Kidney (tissue), 14 donors: ENCODE results near the gene TRPM2. TPM values are rescaled to one million over a fixed set of nuclear protein-coding genes. Genes with fewer than 3 reads are reported as not detected.

Experiments
- DNase-seq, 5 donors: peaks; one replicate each; pipeline ENCODE4 v3.0.0-alpha.2; 2013 to 2020
- FAIRE-seq: peaks from 2 replicates; lab custom pipeline; 2012; peaks lifted over from hg19 to GRCh38; lab: Jason Lieb, UNC
- H3K27ac ChIP-seq, 2 donors: one replicate each; pipeline ENCODE4 v1.7.0; 2013; ENCODE audit warnings: low read depth in 2 of 2, low read length in 2 of 2, inconsistent platforms in 1 of 2
- H3K27me3 ChIP-seq: one replicate; pipeline ENCODE4 v1.7.1; 2013; ENCODE audit warnings: low read length, inconsistent platforms; ENCODE audit not compliant: control insufficient read depth, insufficient read depth
- H3K36me3 ChIP-seq, 3 donors: one replicate each; pipeline versions ENCODE4 v1.7.0 to v1.7.1; 2013; ENCODE audit warnings: low read length in 3 of 3, control low read depth in 1 of 3, inconsistent platforms in 1 of 3; ENCODE audit not compliant: insufficient read depth in 3 of 3, control insufficient read depth in 2 of 3
- H3K4me1 ChIP-seq, 3 donors: one replicate each; pipeline versions ENCODE4 v1.7.0 to v1.7.1; 2013; ENCODE audit warnings: low read length in 3 of 3, inconsistent platforms in 1 of 3, low read depth in 1 of 3; ENCODE audit not compliant: control insufficient read depth in 2 of 3, insufficient read depth in 2 of 3
- H3K4me3 ChIP-seq, 3 donors: one replicate each; pipeline versions ENCODE4 v1.7.0 to v1.8.1; 2013; ENCODE audit warnings: low read length in 3 of 3, control low read depth in 1 of 3, inconsistent platforms in 1 of 3
- H3K9ac ChIP-seq, 3 donors: one replicate each; pipeline versions ENCODE4 v1.7.0 to v1.7.1; 2013; ENCODE audit warnings: low read length in 3 of 3, control low read depth in 1 of 3, inconsistent platforms in 1 of 3
- H3K9me3 ChIP-seq, 3 donors: one replicate each; pipeline versions ENCODE4 v1.7.0 to v1.7.1; 2013; ENCODE audit warnings: low read length in 3 of 3, control low read depth in 1 of 3, inconsistent platforms in 1 of 3; ENCODE audit not compliant: control insufficient read depth in 2 of 3, insufficient read depth in 1 of 3
- CTCF ChIP-seq: IDR thresholded peaks from 3 replicates; pipeline ENCODE4 v1.5.1; 2012; ENCODE audit warnings: mild to moderate bottlenecking, moderate library complexity, borderline replicate concordance; ENCODE audit not compliant: insufficient read depth; ENCODE audit errors: extremely low read depth
- intact Hi-C: fragments of 100-400 bp; cut with DNase I; formaldehyde crosslinking; loops from one replicate; pipeline ENCODE4 v1.11.1; 2022
- polyA plus RNA-seq: library from polyadenylated mRNA; stranded (reverse); fragments of 350-450 nt; fragmentation: Illumina TruSeq; extraction: RNeasy Lipid Tissue Mini Kit (QIAGEN cat#74804); gene quantifications from one replicate; pipeline ENCODE4 v1.2.3, GENCODE V29; 2014; ENCODE audit warnings: low read depth, low replicate concordance; ENCODE audit not compliant: insufficient read depth
- total RNA-seq: library from RNA; stranded (reverse); fragmentation: NEBNext Ultra II Directional; extraction: Animal tissue kit (Norgen Biotek cat#: 25700); gene quantifications from one replicate; pipeline ENCODE4 v1.2.1, GENCODE V29; 2021
- donor health status: control.
- donor health status: control.
- donor health status: control.
- donor health status: control.
- donor health status: control.
- donor health status: DM: yes; HTN: yes; CAD: no.
- donor health status: Normal renal cell carcinoma (clear cell type).

The TRPM2 gene
- total and polyA plus RNA-seq, 2 donors from 2014 or later: 2.0 to 11.5 TPM

DNA sequence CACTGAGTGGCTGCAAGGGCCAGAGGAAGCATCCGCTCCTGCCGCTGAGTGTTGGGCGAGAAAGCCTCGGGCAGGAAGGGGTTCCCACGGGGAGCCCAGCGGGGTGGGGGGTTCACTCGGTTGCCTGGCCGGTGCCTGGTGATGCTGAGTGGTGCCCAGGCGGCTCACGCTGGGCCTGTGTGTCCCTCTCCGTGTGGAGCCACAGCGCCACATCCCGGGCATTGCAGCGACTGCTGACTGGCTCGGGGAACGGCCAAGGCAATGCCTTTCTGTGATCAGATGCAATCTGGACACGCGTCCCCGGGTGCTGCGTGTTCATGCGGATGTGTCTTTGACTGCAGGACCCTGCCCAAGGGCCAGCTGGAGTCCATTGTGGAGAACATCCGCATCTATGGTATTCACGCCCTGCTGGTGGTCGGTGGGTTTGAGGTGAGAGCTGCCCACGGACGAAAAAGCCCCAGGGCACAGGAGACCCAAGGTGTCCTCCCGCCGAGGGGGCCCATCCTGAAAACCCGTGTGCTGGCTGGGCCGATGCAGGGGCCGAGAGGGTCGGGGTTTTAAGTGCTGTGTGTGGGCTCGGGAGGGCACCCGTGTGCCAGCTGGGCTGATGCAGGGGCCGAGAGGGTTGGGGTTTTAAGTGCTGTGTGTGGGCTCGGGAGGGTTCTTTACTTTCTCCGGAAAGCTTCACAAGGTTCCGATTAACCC lies 30.6 kb upstream of the TRPM2 start:
- no peaks in the 10 kb centered on the region for H3K4me1 ChIP-seq
- no peak overlapping the region for H3K4me3 ChIP-seq
- no peak overlapping the region for H3K27ac ChIP-seq
- peaks cover 0 to 32% (median 17%) of the 10 kb centered on the region in 3 donors for H3K36me3 ChIP-seq
- FAIRE-seq (no peak), DNase-seq (no peak)
- intact Hi-C loops: no loop called here
- H3K9me3 ChIP-seq: no peaks in the 10 kb centered on the region
- no peak overlapping the region for H3K9ac ChIP-seq
- no peaks in the 10 kb centered on the region for H3K27me3 ChIP-seq
- TF ChIP-seq CTCF: no peak

DNA sequence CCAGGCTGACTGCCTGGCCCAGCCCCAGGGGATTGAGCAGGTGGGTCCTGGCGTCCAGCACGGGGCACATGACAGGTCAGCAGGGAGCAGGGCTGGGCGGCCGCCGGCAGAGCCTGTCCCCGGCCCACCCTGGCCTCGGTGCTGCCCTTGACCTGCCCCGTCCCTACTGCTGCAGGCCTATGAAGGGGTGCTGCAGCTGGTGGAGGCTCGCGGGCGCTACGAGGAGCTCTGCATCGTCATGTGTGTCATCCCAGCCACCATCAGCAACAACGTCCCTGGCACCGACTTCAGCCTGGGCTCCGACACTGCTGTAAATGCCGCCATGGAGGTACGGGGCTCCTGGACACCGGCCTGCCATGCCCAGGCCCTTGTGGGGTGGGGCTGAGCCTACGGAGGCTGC lies 29.8 kb upstream of the TRPM2 start:
- no peak overlapping the region for H3K4me3 ChIP-seq
- H3K9ac ChIP-seq: no peak overlapping the region
- FAIRE-seq (no peak), DNase-seq (no peak)
- H3K4me1 ChIP-seq: no peaks in the 10 kb centered on the region
- no peaks in the 10 kb centered on the region for H3K9me3 ChIP-seq
- TF ChIP-seq CTCF: no peak
- no peaks in the 10 kb centered on the region for H3K27me3 ChIP-seq
- intact Hi-C loops: no loop called here
- peaks cover 0 to 25% (median 14%) of the 10 kb centered on the region in 3 donors for H3K36me3 ChIP-seq
- no peak overlapping the region for H3K27ac ChIP-seq

DNA sequence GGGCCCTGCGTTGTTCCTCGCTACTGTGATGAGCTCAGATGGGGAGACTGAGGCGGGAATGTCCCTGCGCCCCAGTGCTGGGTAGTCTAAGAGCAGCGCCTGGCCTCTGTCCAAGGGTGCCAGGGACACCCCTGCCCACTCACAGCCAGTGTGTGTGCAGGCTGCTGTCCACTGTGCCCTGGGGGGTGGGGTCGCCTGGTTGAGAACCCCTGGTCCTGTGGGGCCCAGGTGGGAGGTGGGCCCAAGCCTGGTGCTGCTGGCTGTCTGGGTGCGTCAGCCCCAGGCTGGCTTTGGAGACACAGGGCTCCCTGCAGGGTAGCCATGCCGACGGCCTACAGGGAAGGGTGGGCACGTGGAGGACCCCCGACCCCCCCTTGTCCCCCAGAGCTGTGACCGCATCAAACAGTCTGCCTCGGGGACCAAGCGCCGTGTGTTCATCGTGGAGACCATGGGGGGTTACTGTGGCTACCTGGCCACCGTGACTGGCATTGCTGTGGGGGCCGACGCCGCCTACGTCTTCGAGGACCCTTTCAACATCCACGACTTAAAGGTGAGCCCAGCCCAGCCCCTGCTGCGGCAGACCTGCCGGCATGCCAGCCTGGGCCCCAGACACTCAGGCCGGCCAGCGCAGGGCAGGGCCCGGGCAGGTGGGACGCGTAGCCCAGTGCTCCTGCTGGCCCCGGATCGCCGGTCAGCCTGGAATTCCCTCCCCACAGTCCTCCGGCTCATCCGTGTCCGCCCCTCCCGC lies 29.1 kb upstream of the TRPM2 start:
- no peak overlapping the region for H3K9ac ChIP-seq
- H3K27ac ChIP-seq: no peak overlapping the region
- no peaks in the 10 kb centered on the region for H3K27me3 ChIP-seq
- DNase-seq: no peak
- H3K4me1 ChIP-seq: peaks cover 0 to 2% (median 0%) of the 10 kb centered on the region in 3 donors
- H3K9me3 ChIP-seq: no peaks in the 10 kb centered on the region
- intact Hi-C loops: no loop called here
- FAIRE-seq: no peak
- no peak for TF ChIP-seq CTCF
- peaks cover 0 to 22% (median 14%) of the 10 kb centered on the region in 3 donors for H3K36me3 ChIP-seq
- no peak overlapping the region for H3K4me3 ChIP-seq
